HS-27A (cell line): ENCODE measurements around the gene ENPP3.

ENCODE experiments used
- DNase-seq: peaks from one replicate; pipeline ENCODE4 v3.0.0-alpha.2; 2012; ENCODE audit warnings: low read depth, missing footprints

Gene ENPP3

DNA sequence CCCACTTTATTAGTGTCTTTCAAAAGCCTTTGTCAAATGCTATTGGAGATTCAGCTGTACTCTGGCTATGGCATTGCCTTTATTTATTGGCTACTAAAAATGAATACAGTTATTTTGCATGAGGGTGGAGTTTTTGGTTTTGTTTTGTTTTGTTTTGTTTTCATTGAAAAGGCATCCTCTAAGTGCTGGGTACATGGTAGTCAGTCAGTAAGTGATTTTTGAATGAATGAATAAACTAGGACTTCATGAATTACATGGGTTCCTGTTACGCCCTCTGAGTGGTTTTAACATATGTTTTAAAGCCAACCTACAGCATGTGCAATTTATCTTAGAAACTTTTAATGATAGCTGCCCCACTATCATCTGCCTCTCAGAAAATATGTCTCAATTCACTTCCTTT, 131.9 kb downstream of the ENPP3 start:
- DNase-seq, result no peak

DNA sequence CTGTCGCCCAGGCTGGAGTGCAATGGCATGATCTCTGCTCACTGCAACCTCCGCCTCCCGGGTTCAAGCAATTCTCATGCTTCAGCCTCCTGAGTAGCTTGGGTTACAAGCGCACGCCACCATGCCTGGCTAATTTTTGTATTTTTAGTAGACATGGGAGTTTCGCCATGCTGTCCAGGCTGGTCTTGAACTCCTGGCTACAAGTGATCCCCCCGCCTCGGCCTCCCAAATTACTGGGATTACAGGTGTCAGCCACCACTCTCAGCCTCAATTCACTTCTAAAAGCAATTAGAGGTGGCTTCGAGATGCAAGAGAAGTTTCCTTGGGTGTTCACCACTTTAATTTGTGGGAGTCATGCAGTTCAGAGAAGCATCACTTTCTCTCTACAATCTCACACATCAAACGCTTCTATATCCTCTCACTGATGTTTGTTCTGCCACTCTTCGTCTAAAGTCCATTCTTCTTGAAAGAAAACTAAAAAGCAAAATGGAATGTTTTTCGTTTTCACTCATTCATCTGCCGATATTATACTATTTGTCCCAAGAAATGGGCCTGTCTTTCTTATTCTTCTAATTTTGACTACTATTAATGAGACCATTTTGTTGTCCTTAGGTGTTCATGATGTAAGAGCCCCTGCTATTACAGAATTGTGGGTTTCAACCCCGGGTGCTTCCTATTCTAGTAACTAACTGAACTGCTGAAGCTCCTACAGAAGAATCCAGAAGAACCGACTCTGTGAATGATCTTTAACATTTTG, 132.5 kb downstream of the ENPP3 start:
- DNase-seq, result no peak

DNA sequence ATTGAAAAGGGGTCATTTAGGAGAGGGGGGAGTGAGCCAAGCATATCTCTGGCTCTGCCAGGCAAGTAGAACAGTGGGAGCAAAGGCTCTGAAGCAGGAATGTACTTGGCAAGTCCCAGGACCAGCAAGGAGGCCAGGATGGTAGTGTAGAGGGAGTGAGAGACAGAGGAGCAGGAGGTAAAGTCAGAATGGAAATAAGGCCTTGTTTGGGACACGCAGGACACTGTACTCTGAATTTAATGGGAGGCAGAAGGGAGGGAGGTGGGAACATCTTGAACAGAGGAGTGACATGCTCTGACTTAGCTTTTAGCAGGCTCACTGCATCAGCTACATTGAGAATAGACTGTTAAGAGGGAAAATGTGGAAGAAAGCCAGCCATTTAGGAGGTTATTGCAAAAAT, 133.7 kb downstream of the ENPP3 start:
- DNase-seq, result no peak

DNA sequence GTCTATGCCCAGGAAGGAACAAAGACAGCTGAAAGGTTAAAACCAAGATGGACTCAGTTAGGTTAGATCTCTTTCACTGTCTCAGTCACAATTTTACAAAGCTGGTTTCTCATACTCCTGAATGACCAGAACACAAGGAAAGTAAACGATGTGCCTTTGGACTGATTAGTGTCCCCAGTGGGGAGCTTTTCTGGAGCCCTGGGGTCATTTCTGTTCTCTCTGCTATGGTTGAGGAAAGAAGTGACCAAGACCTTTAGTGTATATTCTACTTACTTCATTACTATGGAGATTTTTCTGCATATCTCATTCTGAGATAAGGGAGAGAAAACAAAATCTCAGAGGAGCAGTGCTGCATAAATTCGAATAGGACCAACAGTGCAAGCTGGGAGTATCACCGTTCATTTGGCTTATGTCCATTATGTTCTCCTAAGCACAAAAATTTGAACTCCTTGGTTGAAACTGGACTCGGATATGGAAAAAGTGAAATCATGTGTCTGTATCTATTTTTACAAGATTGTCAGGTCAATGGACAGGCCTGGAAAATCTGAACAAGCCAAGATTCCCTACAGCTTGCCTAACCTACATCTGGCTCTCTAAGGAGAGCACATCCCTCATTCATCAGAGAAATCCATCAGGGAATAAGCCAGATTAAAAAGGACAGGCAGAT, 136.3 kb downstream of the ENPP3 start:
- no peak for DNase-seq

DNA sequence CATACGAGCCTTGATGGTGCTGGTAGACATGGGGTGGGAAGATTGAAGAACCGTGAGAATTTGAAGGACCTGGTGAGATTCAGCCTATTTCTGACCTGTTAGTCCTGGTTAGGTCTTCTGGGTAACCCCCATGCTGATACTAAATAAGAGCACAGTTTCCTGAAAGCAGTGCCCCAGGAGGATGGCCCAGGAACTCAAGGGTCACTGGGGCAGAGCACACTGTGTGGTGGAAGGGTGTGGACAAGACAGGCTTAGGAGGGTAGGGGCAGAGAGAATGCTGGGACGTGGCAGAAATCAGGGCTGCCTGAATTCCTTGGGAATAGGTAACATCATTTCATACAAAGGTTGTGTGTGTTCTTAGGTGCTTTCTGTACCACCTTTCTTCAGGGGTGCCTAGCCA, 138.8 kb downstream of the ENPP3 start:
- DNase-seq, result no peak

DNA sequence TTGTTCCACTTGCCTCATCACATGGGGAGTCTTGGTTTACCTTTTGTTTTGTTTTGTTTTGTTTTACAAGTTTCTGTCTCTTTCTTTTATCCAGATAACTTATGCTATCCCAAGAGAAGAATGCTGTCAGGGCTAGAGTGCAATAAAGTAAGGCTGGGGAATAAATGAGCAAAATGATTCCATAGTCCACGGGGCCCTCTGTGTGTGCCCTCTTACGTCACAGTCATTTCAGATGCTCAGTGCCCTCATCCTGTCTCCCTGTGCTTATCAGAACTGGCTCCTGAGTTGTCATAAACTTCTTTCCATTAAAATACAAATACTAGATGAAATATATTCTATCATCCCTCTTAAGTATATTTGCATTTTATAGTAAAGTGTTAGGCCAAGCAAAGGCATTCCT, 139.9 kb downstream of the ENPP3 start:
- DNase-seq, result no peak

DNA sequence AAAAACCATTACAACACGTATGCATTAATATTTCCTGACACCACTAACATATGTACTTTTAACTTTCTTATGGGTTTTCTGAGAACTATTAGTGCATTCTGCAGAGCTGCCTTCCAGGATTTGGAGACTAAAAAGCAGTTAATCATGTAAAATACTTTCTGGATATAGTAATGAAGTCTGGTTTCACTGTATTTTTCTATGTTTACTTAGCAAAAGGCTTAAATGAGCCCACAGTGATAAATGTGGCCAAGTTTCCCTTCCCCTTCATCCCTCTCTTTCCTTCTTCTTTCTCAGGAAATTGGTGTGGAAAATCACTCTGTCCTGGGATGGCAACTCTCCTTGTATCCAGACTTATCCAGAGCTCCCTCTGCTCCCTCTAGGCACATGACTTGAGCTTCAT, 141.1 kb downstream of the ENPP3 start:
- no peak for DNase-seq

DNA sequence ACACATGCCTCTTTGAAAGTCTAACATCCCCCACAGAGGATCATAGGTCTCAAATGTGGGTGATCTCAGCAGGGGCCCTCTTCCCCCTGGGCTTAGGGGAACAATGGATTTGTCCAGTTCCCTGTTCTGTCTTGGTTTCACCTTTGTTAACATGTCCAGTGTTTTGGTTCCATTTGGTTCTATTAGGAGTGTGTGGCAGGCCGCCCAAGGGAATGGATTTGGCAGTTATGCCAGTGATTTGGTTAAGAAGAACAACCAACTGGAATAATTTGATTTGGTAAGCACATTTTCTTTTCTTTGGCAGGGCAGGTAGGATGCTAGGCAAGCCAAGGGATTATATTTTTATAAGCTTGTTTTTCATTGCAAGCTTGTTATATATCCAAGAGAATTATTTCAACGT, 142.2 kb downstream of the ENPP3 start:
- no peak for DNase-seq

DNA sequence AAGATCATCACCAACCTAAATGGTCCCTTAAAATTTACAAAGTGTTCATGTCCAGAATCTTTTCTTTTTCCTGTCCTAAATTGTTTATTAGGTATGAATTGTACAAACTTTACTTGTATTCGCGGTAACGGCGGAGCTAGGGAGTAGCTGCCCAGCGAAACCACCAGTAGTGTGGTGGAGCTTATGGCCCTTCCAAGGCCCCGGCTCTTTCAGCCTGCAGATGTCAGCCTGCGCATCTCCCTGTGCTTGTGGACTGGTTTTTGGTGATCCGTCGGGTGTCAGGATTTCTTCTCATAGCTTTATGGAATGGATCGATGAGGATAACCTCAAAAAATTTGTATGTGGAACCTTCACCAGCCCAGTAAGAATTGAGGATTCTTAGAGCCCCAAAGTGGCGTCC, 143.5 kb downstream of the ENPP3 start:
- DNase-seq, result no peak

DNA sequence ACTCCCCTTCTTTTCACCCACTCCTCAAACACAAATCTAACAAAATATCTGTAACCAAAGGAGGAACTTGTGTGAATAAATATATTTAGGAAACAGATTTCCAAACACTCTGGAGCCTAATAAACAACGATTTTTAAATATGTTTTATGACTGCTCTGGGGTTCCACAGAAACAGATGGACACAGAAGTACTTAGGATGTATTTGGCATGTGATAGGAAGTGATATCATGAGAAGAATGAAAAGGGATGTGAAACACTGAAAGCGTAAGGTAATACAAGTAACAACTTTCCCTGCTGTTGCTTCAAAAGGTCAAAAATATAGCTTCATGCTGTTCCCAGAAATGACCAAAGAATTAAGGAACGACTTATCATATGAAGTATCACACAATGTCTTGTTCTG, 144.6 kb downstream of the ENPP3 start:
- no peak for DNase-seq

DNA sequence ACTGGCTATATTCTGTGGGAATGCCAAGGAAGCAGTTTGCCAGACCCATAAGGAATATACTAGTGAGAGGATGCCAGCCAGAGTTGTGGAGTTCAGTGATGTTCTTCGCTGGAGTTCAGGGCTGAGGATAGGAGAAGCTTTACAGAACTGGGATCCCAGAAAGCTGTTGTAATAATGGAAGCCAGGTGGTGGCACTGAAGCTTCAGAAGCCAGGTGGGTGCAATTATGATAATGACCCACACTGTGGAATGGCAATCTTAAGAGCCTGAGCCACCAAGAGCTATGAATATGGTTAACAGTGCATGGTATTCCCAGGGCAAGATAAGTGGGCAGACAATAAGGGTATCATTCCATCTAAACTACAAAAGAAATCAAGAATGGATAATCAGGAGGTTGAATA, 145.7 kb downstream of the ENPP3 start:
- no peak for DNase-seq

DNA sequence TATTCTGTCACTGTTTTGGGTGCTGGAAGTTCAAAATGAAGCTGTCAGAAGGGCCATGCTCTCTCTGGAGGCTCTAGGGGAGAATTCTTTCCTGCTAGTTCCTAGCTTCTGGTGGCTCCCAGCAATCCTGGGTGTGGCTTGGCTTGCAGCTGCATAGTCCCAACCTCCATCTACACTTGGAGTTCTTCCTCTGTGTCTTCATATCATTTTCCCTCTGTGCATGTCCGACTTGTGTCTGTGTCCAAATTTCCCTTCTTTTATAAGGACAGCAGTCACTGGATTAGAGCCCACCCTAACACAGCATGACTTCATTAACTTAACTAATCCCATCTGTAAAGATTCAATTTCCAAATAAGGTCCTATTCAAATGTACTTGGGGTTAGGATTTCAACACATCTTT, 147.5 kb downstream of the ENPP3 start:
- no peak for DNase-seq

DNA sequence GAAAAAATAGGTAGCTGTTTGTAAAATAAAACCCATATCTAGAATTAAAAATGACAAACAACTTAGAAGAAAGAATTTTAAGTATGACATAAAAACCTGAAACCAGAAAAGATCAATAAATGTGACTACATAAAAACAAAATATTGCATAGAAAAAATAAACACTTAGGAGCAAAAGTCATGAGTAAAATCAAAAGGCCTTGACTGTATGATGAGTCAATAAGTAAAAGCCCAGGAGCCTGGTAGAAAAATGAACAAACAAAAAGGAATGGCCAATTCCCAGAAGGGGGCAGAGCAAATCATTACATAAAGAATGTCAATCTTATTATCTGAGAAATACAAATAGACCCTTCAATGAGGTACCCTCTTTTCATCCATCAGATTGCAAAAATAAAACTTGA, 150.0 kb downstream of the ENPP3 start:
- no peak for DNase-seq

DNA sequence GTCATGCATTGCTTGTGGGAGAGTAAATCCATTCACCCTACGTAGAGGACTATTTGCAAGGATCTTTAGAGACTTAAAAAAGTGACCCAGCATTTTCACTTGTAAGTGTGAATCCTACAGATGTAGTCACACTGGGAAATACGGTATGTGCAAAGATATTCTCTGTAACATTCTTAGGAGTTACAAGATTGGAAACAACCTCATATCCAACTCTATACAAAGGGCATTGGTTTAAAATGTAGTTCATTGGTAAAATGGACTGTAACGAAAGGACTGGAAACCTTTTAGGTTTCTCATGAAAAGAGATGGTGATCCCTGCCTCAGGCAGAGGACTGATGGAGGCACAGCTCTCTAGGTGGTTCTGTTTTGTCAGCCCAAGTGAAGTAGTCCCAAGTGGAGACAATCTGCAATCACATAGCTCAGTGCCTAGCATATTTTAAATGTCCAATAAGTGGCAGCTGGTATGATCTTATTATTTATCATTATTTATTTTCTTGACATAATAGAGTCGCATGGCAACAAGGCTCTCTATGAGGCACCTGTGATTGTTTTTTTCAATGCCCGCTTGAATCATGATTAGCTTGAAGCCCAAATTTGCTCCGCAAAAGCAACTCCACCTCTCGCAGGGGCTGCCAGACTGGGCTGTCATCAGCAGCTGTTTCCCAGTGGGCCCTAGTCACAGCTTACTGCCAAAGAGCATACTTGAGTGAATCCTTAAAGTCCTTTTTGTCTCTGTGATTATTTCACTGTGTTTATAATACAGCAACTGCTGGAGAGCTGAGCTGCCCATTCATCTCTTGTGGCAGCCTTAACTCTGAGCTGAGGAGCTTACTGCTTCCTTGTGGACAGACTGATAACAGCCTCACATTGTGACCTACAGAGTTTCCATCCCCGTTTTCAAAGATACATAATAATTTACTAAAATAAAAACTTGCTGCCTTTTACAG, 150.9 kb downstream of the ENPP3 start:
- DNase-seq, result no peak

DNA sequence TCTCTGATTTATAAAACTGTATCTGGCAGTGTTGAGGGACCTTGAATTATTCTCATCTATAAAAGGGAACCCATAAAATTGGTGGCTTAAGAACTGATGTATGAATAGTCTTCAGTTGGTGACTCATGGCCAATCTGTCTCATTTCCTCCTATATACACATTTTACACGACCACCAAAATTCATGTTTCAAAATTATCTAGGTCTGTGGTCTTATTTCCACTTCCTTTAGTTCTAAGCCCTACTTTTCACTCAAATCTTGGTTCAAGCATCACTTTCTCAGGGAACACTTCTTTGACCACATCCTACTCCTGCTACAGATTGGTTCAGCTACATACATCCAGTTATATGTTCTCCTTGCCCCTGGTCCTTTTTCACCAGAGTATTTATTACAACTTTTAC, 152.1 kb downstream of the ENPP3 start:
- no peak for DNase-seq

DNA sequence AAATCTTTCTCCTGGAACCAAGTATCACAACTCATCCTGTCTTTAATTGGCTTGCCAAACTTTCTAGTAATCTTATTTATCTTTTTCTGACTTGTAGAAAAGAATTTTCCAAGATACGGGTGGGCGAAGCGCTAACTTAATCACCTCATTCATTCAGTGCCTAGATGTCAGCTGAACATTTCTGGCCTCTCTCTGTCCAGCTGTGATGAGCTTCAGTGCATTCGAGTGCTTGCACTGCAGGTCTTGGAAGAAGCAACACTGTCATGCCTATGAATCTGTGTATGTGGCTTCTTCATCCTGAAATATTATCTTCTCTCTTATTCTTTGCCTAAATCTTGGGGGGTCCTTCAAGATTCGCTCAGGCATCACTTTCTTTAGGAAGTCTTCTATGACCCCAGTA, 154.4 kb downstream of the ENPP3 start:
- DNase-seq, result no peak

DNA sequence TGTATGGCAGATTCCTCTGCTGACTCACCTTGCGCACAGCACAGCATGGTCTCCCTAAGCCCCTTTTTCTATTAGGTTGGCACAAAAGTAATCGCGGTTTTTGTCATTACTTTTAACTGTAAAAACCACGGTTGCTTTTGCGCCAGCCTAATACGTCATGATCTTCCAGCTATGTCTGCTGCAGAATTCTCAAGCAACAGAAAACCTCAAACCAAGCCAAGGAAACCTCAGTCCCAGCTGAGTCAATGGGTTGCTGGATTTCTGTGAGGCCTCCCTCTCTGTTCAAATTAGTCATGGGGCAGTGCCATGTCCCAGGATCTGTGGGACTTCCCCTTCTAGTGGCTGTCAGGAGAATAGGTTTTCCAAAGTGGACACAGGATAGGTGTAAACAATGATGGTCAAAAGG, 155.0 kb downstream of the ENPP3 start:
- no peak for DNase-seq

DNA sequence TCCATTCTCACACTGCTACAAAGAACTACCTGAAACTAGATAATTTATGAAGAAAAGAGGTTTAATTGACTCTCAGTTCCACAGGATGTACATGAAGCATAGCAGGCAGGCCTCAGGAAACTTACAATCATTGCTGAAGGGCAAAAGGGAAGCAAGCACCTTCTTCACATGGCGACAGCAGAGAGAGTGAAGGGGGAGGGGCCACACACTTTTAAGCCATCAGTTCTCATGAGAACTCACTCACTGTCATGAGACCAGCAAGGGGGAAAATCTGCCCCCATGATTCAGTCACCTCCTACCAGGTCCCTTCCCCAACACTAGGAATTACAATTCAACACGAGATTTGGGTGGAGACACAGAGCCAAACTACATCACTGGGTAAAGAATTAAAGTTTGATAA, 158.3 kb downstream of the ENPP3 start:
- DNase-seq, result no peak
